DOHH2 (cell line): ENCODE data around the gene ZNF865.

Experiments
- H3F3A ChIP-seq: fragments of 200-600 bp; sonication (generic), shearing (Covaris generic); 2 replicates; pipeline ENCODE4 v1.6.0; 2016; ENCODE audit warnings: antibody characterized with exemption, mild to moderate bottlenecking; ENCODE audit not compliant: control insufficient read depth, insufficient read depth
- H3K27ac ChIP-seq: fragments of 200-600 bp; sonication (generic); 2 replicates; pipeline ENCODE4 v1.5.1; 2014; ENCODE audit warnings: low read depth, mild to moderate bottlenecking, low read length, moderate library complexity
- H3K27me3 ChIP-seq: fragments of 200-600 bp; sonication (generic); 2 replicates; pipeline ENCODE4 v1.6.1; 2014; ENCODE audit warnings: mild to moderate bottlenecking, low read length, mixed read lengths; ENCODE audit not compliant: control insufficient read depth
- H3K36me3 ChIP-seq: fragments of 200-600 bp; sonication (generic); 2 replicates; pipeline ENCODE4 v1.6.1; 2014; ENCODE audit warnings: mild to moderate bottlenecking, low read length, moderate library complexity, mixed read lengths; ENCODE audit not compliant: control insufficient read depth
- H3K4me1 ChIP-seq: fragments of 200-600 bp; sonication (generic); 2 replicates; pipeline ENCODE4 v1.6.1; 2014; ENCODE audit warnings: mild to moderate bottlenecking, low read length, mixed read lengths; ENCODE audit not compliant: control insufficient read depth
- H3K4me2 ChIP-seq: fragments of 200-600 bp; sonication (generic); 2 replicates; pipeline ENCODE4 v1.6.0; 2014; ENCODE audit warnings: mild to moderate bottlenecking, low read length, moderate library complexity
- H3K4me3 ChIP-seq: fragments of 200-600 bp; sonication (generic); 2 replicates; pipeline ENCODE4 v1.5.1; 2014; ENCODE audit warnings: mild to moderate bottlenecking, low read length, mixed read lengths
- H3K79me2 ChIP-seq: fragments of 200-600 bp; sonication (generic); 2 replicates; pipeline ENCODE4 v1.6.1; 2014; ENCODE audit warnings: mild to moderate bottlenecking, low read length, mixed read lengths; ENCODE audit not compliant: control insufficient read depth
- H3K9me2 ChIP-seq: fragments of 200-600 bp; sonication (generic); replicated peaks from 2 replicates; pipeline ENCODE4 v1.6.1; 2014; ENCODE audit warnings: mild to moderate bottlenecking, low read length, mixed read lengths; ENCODE audit not compliant: control insufficient read depth
- H3K9me3 ChIP-seq: fragments of 200-600 bp; sonication (generic); 2 replicates; pipeline ENCODE4 v1.6.1; 2014; ENCODE audit warnings: antibody characterized with exemption, low read length, mixed read lengths; ENCODE audit not compliant: control insufficient read depth, insufficient read depth
- H4K20me1 ChIP-seq: fragments of 200-600 bp; sonication (generic); 2 replicates; pipeline ENCODE4 v1.6.0; 2014; ENCODE audit warnings: low read depth, mild to moderate bottlenecking, antibody characterized with exemption, low read length, moderate library complexity; ENCODE audit not compliant: control insufficient read depth, insufficient read depth
- EZH2phosphoT487 ChIP-seq: fragments of 200-600 bp; sonication (generic); IDR thresholded peaks from 2 replicates; pipeline ENCODE4 v1.6.1; 2017; ENCODE audit warnings: borderline replicate concordance, mild to moderate bottlenecking, antibody characterized with exemption, low read length, moderate library complexity, mixed read lengths
- TF ChIP-seq, protein P1 (sequence below): fragments of 200-600 bp; sonication (generic); IDR thresholded peaks from one replicate; pipeline ENCODE4 v1.5.1; 2014; ENCODE audit warnings: antibody characterized with exemption, mild to moderate bottlenecking, low read depth, low read length; ENCODE audit not compliant: poor library complexity, severe bottlenecking

The ZNF865 gene

DNA sequence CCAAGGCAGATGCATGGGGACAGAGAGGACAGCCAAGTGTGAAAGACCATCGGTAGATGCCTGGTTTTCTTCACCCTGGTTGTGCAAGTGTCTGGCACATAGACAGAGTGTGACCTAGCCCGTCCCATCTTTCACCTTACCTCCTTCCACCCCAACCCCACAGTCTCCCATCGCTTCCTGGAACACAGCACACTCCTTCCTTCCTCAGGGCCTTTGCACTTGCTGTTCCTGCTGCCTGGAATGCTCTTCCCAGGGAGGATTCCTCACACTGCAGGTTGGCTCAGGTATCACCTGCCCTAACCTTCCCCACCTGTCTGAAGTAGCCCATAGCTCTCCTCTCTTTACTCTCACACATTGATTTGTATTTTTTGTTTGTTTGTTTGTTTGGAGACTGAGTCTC, 9.1 kb upstream of the ZNF865 start:
- H3F3A ChIP-seq, result peaks cover 5% of the 10 kb centered on the region
- TF ChIP-seq, protein P1, sequence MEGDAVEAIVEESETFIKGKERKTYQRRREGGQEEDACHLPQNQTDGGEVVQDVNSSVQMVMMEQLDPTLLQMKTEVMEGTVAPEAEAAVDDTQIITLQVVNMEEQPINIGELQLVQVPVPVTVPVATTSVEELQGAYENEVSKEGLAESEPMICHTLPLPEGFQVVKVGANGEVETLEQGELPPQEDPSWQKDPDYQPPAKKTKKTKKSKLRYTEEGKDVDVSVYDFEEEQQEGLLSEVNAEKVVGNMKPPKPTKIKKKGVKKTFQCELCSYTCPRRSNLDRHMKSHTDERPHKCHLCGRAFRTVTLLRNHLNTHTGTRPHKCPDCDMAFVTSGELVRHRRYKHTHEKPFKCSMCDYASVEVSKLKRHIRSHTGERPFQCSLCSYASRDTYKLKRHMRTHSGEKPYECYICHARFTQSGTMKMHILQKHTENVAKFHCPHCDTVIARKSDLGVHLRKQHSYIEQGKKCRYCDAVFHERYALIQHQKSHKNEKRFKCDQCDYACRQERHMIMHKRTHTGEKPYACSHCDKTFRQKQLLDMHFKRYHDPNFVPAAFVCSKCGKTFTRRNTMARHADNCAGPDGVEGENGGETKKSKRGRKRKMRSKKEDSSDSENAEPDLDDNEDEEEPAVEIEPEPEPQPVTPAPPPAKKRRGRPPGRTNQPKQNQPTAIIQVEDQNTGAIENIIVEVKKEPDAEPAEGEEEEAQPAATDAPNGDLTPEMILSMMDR, result no peak
- no peak for TF ChIP-seq EZH2phosphoT487
- no peak overlapping the region for H3K27ac ChIP-seq
- no peaks in the 10 kb centered on the region for H3K9me2 ChIP-seq
- peaks cover 33% of the 10 kb centered on the region for H3K36me3 ChIP-seq
- no peak overlapping the region for H3K4me2 ChIP-seq
- H4K20me1 ChIP-seq, result no peaks in the 10 kb centered on the region
- peaks cover 9% of the 10 kb centered on the region for H3K79me2 ChIP-seq
- H3K4me1 ChIP-seq, result peaks cover 17% of the 10 kb centered on the region
- no peaks in the 10 kb centered on the region for H3K9me3 ChIP-seq
- no peaks in the 10 kb centered on the region for H3K27me3 ChIP-seq
- no peak overlapping the region for H3K4me3 ChIP-seq

DNA sequence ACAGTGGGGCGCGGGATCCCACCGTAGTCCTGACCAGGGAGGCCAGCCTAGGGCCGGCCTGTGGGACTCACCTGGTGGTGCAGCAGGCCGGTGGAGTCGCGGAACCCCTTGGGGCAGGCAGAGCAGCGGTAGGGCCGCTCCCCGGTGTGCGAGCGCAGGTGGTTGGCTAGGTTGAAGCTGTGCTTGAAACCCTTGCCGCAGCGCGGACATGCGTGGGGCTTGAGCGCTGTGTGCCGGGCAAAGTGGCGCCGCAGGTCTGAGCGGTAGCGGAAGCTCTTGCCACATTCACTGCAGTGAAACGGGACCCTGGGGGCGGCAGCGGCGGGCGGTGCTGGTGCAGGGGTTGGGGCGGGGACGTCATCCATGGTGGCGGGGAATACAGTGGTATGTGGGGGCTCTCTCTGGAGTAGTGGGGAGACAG, 7.9 kb upstream of the ZNF865 start:
- no peak overlapping the region for H3K4me3 ChIP-seq
- TF ChIP-seq, protein P1, result no peak
- no peak for TF ChIP-seq EZH2phosphoT487
- peaks cover 20% of the 10 kb centered on the region for H3K4me1 ChIP-seq
- H3K27ac ChIP-seq, result no peak overlapping the region
- peaks cover 33% of the 10 kb centered on the region for H3K36me3 ChIP-seq
- peaks cover 11% of the 10 kb centered on the region for H3F3A ChIP-seq
- H3K79me2 ChIP-seq, result peaks cover 9% of the 10 kb centered on the region
- no peaks in the 10 kb centered on the region for H4K20me1 ChIP-seq
- H3K9me3 ChIP-seq, result no peaks in the 10 kb centered on the region
- H3K9me2 ChIP-seq, result no peaks in the 10 kb centered on the region
- H3K27me3 ChIP-seq, result no peaks in the 10 kb centered on the region
- H3K4me2 ChIP-seq, result no peak overlapping the region

DNA sequence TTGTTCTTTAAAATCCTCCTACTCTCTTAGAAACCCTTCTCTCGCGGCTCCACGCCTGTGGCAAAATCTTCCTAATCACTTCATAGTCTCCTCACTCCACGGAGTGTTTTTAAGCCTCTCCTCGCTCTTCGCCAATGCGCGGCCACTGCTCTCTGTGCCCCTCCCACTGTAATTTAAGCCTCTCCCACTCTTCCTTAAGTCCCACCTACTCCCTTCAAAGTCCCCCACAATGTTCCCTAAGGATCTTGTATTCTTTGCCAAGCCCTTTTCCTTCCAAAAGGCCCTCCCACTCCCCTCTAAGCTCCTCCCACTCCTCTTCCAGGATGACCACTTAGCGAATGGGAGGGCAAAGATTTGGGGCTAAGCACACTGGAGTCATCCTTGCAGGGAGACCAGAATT, 7.4 kb upstream of the ZNF865 start:
- peaks cover 9% of the 10 kb centered on the region for H3K79me2 ChIP-seq
- H3K9me3 ChIP-seq, result no peaks in the 10 kb centered on the region
- peak overlapping the region; percentile 84 for H3K4me2 ChIP-seq
- peaks cover 33% of the 10 kb centered on the region for H3K36me3 ChIP-seq
- no peaks in the 10 kb centered on the region for H3K9me2 ChIP-seq
- H3F3A ChIP-seq, result peaks cover 11% of the 10 kb centered on the region
- peak overlapping the region; percentile 84; the same call in 1 of the 2 replicates for H3K4me3 ChIP-seq
- no peaks in the 10 kb centered on the region for H3K27me3 ChIP-seq
- no peaks in the 10 kb centered on the region for H4K20me1 ChIP-seq
- H3K4me1 ChIP-seq, result peaks cover 20% of the 10 kb centered on the region
- TF ChIP-seq EZH2phosphoT487, result no peak
- TF ChIP-seq, protein P1, result no peak
- H3K27ac ChIP-seq, result no peak overlapping the region
